ENCODE measurements around the gene FAP. TPM values are rescaled to one million over a fixed set of nuclear protein-coding genes. Genes with fewer than 3 reads are reported as not detected.

The FAP gene
- total RNA-seq, 4 donors from 2014 or later, result 1.4 to 3.5 (median 2.0) TPM; not detected in 1

DNA sequence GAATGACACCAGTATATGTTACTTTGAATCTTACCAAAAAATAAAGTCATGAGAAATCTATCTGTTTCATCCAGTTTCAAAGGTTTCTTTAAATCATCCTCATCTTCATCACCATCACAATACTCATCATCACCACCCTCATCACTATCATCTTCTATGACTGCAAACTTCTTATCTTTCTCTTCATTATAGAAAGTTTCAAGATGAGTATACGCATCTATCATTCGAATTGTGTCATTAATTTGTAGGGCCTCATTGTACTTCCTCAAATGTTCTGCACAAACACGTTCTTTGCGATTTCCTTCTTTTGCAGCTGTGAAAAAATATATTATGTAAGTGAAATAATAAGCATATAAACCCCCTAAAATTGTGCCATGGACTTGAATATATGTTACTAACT, 34.1 kb upstream of the FAP start:
- H3K9me3 ChIP-seq, result no peaks in the 10 kb centered on the region
- intact Hi-C loops (cut with DNase I; ENCODE audit: low total_unique reads), result no loop called here
- 82 to 90% methylated on average over 3 to 4 of the region's 4 CpGs for WGBS, 2 donors (ENCODE audit: low coverage in 1 of 2)

DNA sequence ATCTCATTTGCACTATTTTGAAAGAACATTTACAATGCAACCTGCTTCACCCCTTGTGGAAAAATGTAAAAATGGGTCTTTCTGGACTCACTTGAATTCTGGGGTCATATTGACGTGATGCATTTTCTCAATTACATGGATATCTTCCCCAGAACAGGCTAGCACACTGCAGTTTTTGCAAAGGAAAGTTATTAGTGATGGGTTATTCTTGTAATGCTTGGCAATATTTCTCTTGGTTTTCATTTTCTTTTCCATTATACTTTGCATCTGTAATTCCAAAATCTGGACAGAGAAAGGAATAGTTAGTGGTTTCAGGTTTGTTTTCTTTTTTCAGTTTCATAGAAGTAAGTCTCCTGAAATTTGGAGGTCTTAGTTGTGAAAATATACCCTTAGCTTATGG, 24.8 kb upstream of the FAP start:
- no peaks in the 10 kb centered on the region for H3K9me3 ChIP-seq
- WGBS, 2 donors (ENCODE audit: low coverage in 1 of 2), result 89 to 100% methylated on average over 1 of the region's 1 CpG
- in situ Hi-C loops (cut with MboI; ENCODE audit: low pct_ligation_motif_present in 1 of 4, low pct_unique_long_range_greater_than_20kb in 1 of 4, low sequenced_read_pairs in 3 of 4) (no loop called here), intact Hi-C loops (cut with DNase I; ENCODE audit: low total_unique reads) (no loop called here)
- H3K4me1 ChIP-seq, result no peaks in the 10 kb centered on the region
- TF ChIP-seq, protein P1, sequence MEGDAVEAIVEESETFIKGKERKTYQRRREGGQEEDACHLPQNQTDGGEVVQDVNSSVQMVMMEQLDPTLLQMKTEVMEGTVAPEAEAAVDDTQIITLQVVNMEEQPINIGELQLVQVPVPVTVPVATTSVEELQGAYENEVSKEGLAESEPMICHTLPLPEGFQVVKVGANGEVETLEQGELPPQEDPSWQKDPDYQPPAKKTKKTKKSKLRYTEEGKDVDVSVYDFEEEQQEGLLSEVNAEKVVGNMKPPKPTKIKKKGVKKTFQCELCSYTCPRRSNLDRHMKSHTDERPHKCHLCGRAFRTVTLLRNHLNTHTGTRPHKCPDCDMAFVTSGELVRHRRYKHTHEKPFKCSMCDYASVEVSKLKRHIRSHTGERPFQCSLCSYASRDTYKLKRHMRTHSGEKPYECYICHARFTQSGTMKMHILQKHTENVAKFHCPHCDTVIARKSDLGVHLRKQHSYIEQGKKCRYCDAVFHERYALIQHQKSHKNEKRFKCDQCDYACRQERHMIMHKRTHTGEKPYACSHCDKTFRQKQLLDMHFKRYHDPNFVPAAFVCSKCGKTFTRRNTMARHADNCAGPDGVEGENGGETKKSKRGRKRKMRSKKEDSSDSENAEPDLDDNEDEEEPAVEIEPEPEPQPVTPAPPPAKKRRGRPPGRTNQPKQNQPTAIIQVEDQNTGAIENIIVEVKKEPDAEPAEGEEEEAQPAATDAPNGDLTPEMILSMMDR (IDR thresholded peaks at IDR 0.05), result no peak
- TF ChIP-seq EP300 (IDR thresholded peaks at IDR 0.05; ENCODE audit: low read depth), result no peak
- no peak for TF ChIP-seq POLR2AphosphoS5 (IDR thresholded peaks at IDR 0.05)
- TF ChIP-seq POLR2A (IDR thresholded peaks at IDR 0.05), result no peak
- no peak for DNase-seq
- no peak overlapping the region for H3K27ac ChIP-seq
- no peaks in the 10 kb centered on the region for H3K27me3 ChIP-seq
- H3K36me3 ChIP-seq, result peaks cover 0 to 28% (median 2%) of the 10 kb centered on the region in 4 donors
- no peak overlapping the region for H3K4me3 ChIP-seq

More for the DNA sequence above, 34.1 kb upstream of the FAP start:
- Histone ChIP-seq H3K27me3 (no peaks in the 10 kb centered on the region), H3K27ac (no peak overlapping the region), H3K36me3 (peaks cover 0 to 53% (median 15%) of the 10 kb centered on the region in 4 donors), H3K4me1 (no peaks in the 10 kb centered on the region), H3K4me3 (no peak overlapping the region)
- DNase-seq, result no peak
- TF ChIP-seq POLR2AphosphoS5 (IDR thresholded peaks at IDR 0.05) (no peak), EP300 (IDR thresholded peaks at IDR 0.05; ENCODE audit: low read depth) (no peak), POLR2A (IDR thresholded peaks at IDR 0.05) (no peak)
- TF ChIP-seq, protein P1 (IDR thresholded peaks at IDR 0.05), result no peak
- in situ Hi-C loops (cut with MboI; ENCODE audit: low pct_ligation_motif_present in 1 of 4, low pct_unique_long_range_greater_than_20kb in 1 of 4, low sequenced_read_pairs in 3 of 4), result no loop called here

DNA sequence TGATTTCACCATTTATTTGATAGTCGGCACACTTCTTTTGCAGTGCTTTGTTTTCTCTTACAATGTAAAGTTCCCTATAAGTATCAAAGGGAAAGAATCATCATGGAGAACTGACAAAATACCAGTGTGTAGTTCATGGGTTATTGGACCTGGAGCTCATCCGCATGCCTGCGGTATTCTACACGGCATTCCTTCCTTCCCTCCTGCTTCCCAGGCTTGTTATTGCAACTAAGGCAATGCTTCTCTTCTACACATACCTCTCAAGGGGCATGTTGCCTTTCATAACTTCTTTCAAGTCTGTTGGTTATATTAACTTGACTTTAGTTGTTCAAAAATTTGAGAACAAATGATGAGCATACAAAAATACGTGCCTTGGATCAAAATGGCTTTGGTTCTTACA, 24.3 kb upstream of the FAP start:
- H3K9me3 ChIP-seq, result no peaks in the 10 kb centered on the region
- no peak for DNase-seq
- no peaks in the 10 kb centered on the region for H3K4me1 ChIP-seq
- in situ Hi-C loops (cut with MboI; ENCODE audit: low pct_ligation_motif_present in 1 of 4, low pct_unique_long_range_greater_than_20kb in 1 of 4, low sequenced_read_pairs in 3 of 4) (no loop called here), intact Hi-C loops (cut with DNase I; ENCODE audit: low total_unique reads) (no loop called here)
- H3K27me3 ChIP-seq, result no peaks in the 10 kb centered on the region
- WGBS, 2 donors (ENCODE audit: low coverage in 1 of 2), result 95 to 98% methylated on average over 5 of the region's 5 CpGs
- H3K4me3 ChIP-seq, result no peak overlapping the region
- H3K27ac ChIP-seq, result no peak overlapping the region
- peaks cover 0 to 26% (median 2%) of the 10 kb centered on the region in 4 donors for H3K36me3 ChIP-seq
- TF ChIP-seq POLR2A (IDR thresholded peaks at IDR 0.05), result no peak
- no peak for TF ChIP-seq POLR2AphosphoS5 (IDR thresholded peaks at IDR 0.05)
- TF ChIP-seq EP300 (IDR thresholded peaks at IDR 0.05; ENCODE audit: low read depth), result no peak
- TF ChIP-seq, protein P1 (IDR thresholded peaks at IDR 0.05), result no peak

DNA sequence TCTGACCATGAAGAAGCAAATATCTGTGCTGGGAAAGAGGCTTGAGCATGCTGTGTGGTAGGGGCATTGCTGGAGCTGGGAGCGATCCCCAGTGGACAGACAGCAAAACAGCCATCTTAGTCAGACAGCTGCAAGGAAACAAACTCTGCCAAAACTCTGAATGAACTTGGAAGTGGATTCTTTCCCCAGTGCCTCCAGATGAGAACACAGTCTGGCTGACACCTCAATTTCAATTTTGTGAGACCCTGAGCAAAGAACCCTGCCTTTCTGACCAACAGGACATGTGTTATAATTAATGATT, 23.2 kb upstream of the FAP start:
- Histone ChIP-seq H3K9me3 (no peaks in the 10 kb centered on the region), H3K27ac (no peak overlapping the region), H3K27me3 (no peaks in the 10 kb centered on the region), H3K4me3 (no peak overlapping the region), H3K4me1 (peaks cover 0 to 7% (median 4%) of the 10 kb centered on the region in 4 donors), H3K36me3 (peaks cover 0 to 16% (median 0%) of the 10 kb centered on the region in 4 donors)
- TF ChIP-seq POLR2A (IDR thresholded peaks at IDR 0.05) (no peak), EP300 (IDR thresholded peaks at IDR 0.05; ENCODE audit: low read depth) (no peak), POLR2AphosphoS5 (IDR thresholded peaks at IDR 0.05) (no peak)
- TF ChIP-seq, protein P1 (IDR thresholded peaks at IDR 0.05), result no peak
- intact Hi-C loops (cut with DNase I; ENCODE audit: low total_unique reads), result no loop called here
- 100% methylated on average over 1 of the region's 1 CpG; no CpG with 5 or more reads in 1 of the 2 donors for WGBS, 2 donors (ENCODE audit: low coverage in 1 of 2)
- in situ Hi-C loops (cut with MboI; ENCODE audit: low pct_ligation_motif_present in 1 of 4, low pct_unique_long_range_greater_than_20kb in 1 of 4, low sequenced_read_pairs in 3 of 4), result no loop called here
- no peak for DNase-seq
